Transverse colon (tissue), 4 donors: ENCODE results near the gene HOXA13.

Experiments used
- CTCF ChIP-seq, 5 experiments: fragments of 200-600 bp in 3 of 5; fragments of 450-650 bp in 2 of 5; sonication (generic) in 3 of 5; IDR thresholded peaks; 1 replicate in 2 of 5; 2 replicates in 3 of 5; pipeline ENCODE4 v1.5.1; 2016 to 2017; ENCODE audit warnings: antibody characterized with exemption in 5 of 5, inconsistent platforms in 3 of 5, mild to moderate bottlenecking in 2 of 5, moderate library complexity in 1 of 5
- POLR2AphosphoS5 ChIP-seq, 3 donors: sonication (generic); formaldehyde crosslinking; IDR thresholded peaks; one replicate each; pipeline ENCODE4 v1.6.1; 2016; ENCODE audit warnings: antibody characterized with exemption in 3 of 3

- TF ChIP-seq CTCF (IDR thresholded peaks at IDR 0.05) = peak in 1 of 5 experiments; percentile 8
- TF ChIP-seq POLR2AphosphoS5 (IDR thresholded peaks at IDR 0.05) = peak in 1 of 3 donors; percentile 19
These were observed 25.7 kb downstream of the HOXA13 start, which contains the start of gene HOXA10 for GRCh38 chr7:27173956-27174873.
